Trophoblast cell (in vitro differentiated cells and primary cell): Measurements from ENCODE around the gene NOSIP. TPM values are rescaled to one million over a fixed set of nuclear protein-coding genes. Genes with fewer than 3 reads are reported as not detected.

ENCODE experiments used
- DNase-seq, 2 donors: peaks; one replicate each; pipeline ENCODE4 v3.0.0-alpha.2; 2016
- H2AFZ ChIP-seq: 2 replicates; pipeline ENCODE4 v1.6.1; 2013; ENCODE audit warnings: low read length, moderate library complexity, mild to moderate bottlenecking; ENCODE audit not compliant: insufficient read depth, poor library complexity
- H2AK5ac ChIP-seq: 2 replicates; pipeline ENCODE4 v1.6.1; 2013; ENCODE audit warnings: mild to moderate bottlenecking, low read length
- H2BK120ac ChIP-seq: 2 replicates; pipeline ENCODE4 v1.6.1; 2013; ENCODE audit warnings: low read length, mild to moderate bottlenecking, moderate library complexity; ENCODE audit not compliant: insufficient read depth, poor library complexity
- H2BK12ac ChIP-seq: 2 replicates; pipeline ENCODE4 v1.6.1; 2013; ENCODE audit warnings: mild to moderate bottlenecking, low read length, moderate library complexity
- H2BK5ac ChIP-seq: 2 replicates; pipeline ENCODE4 v1.6.1; 2013; ENCODE audit warnings: low read length, low read depth, moderate library complexity, mild to moderate bottlenecking; ENCODE audit not compliant: poor library complexity
- H3K14ac ChIP-seq: 2 replicates; pipeline ENCODE4 v1.6.1; 2013; ENCODE audit warnings: mild to moderate bottlenecking, low read length
- H3K18ac ChIP-seq: 2 replicates; pipeline ENCODE4 v1.6.1; 2013; ENCODE audit warnings: mild to moderate bottlenecking, low read length
- H3K23ac ChIP-seq: 2 replicates; pipeline ENCODE4 v1.6.1; 2013; ENCODE audit warnings: low read length
- H3K27ac ChIP-seq: 2 replicates; pipeline ENCODE4 v1.5.1; 2013; ENCODE audit warnings: low read depth, mild to moderate bottlenecking, inconsistent platforms, low read length, moderate library complexity
- H3K27me3 ChIP-seq: 2 replicates; pipeline ENCODE4 v1.6.1; 2013; ENCODE audit warnings: inconsistent platforms, mild to moderate bottlenecking, low read length, moderate library complexity; ENCODE audit not compliant: insufficient read depth
- H3K36me3 ChIP-seq, 2 experiments: 1 replicate in 1 of 2; 2 replicates in 1 of 2; pipeline ENCODE4 v1.6.1; 2013; ENCODE audit warnings: low read length in 2 of 2, mild to moderate bottlenecking in 2 of 2, moderate library complexity in 1 of 2; ENCODE audit not compliant: insufficient read depth in 2 of 2, control insufficient read depth in 1 of 2
- H3K4ac ChIP-seq: 2 replicates; pipeline ENCODE4 v1.6.1; 2013; ENCODE audit warnings: low read depth, mild to moderate bottlenecking, low read length, moderate library complexity
- H3K4me1 ChIP-seq, 2 experiments: 1 replicate in 1 of 2; 2 replicates in 1 of 2; pipeline ENCODE4 v1.6.1; 2013; ENCODE audit warnings: low read length in 2 of 2, mild to moderate bottlenecking in 2 of 2, moderate library complexity in 1 of 2; ENCODE audit not compliant: insufficient read depth in 2 of 2, control insufficient read depth in 1 of 2
- H3K4me2 ChIP-seq: 2 replicates; pipeline ENCODE4 v1.6.1; 2013; ENCODE audit warnings: inconsistent platforms, mild to moderate bottlenecking, low read length, moderate library complexity
- H3K4me3 ChIP-seq: 2 replicates; pipeline ENCODE4 v1.5.1; 2013; ENCODE audit warnings: mild to moderate bottlenecking, low read depth, low read length, inconsistent platforms
- H3K79me1 ChIP-seq: one replicate; pipeline ENCODE4 v1.6.1; 2013; ENCODE audit warnings: low read length
- H3K79me2 ChIP-seq: 2 replicates; pipeline ENCODE4 v1.6.1; 2013; ENCODE audit warnings: low read length, mild to moderate bottlenecking; ENCODE audit not compliant: control insufficient read depth, insufficient read depth, poor library complexity
- H3K9ac ChIP-seq: 2 replicates; pipeline ENCODE4 v1.6.1; 2013; ENCODE audit warnings: mild to moderate bottlenecking, low read length
- H3K9me3 ChIP-seq: 2 replicates; pipeline ENCODE4 v1.6.1; 2013; ENCODE audit warnings: low read depth, mild to moderate bottlenecking, control low read depth, inconsistent platforms, low read length; ENCODE audit not compliant: insufficient read depth
- H4K12ac ChIP-seq: 2 replicates; pipeline ENCODE4 v1.6.1; 2013; ENCODE audit warnings: low read depth, mild to moderate bottlenecking, low read length, moderate library complexity
- H4K8ac ChIP-seq: 2 replicates; pipeline ENCODE4 v1.6.1; 2013; ENCODE audit warnings: low read depth, mild to moderate bottlenecking, low read length, moderate library complexity
- H4K91ac ChIP-seq: one replicate; pipeline ENCODE4 v1.6.1; 2013; ENCODE audit warnings: low read depth, mild to moderate bottlenecking, low read length, moderate library complexity
- WGBS: extraction: QIAGEN DNeasy Blood & Tissue Kit; methylation state at CpG from one replicate; pipeline ENCODE4 v1.1.7; 2013; ENCODE audit warnings: missing lambda C conversion rate; ENCODE audit not compliant: insufficient read length, insufficient coverage; ENCODE audit errors: extremely low coverage; 5-methylcytosine and 5-hydroxymethylcytosine counted together
- polyA plus RNA-seq: library from polyadenylated mRNA; stranded (reverse); fragments of 200-250 nt; gene quantifications from 2 replicates; pipeline ENCODE4 v1.2.3, GENCODE V29; 2013

The NOSIP gene, protein sequence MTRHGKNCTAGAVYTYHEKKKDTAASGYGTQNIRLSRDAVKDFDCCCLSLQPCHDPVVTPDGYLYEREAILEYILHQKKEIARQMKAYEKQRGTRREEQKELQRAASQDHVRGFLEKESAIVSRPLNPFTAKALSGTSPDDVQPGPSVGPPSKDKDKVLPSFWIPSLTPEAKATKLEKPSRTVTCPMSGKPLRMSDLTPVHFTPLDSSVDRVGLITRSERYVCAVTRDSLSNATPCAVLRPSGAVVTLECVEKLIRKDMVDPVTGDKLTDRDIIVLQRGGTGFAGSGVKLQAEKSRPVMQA
- 47.8 and 53.3 TPM in 2 replicates for polyA plus RNA-seq

DNA sequence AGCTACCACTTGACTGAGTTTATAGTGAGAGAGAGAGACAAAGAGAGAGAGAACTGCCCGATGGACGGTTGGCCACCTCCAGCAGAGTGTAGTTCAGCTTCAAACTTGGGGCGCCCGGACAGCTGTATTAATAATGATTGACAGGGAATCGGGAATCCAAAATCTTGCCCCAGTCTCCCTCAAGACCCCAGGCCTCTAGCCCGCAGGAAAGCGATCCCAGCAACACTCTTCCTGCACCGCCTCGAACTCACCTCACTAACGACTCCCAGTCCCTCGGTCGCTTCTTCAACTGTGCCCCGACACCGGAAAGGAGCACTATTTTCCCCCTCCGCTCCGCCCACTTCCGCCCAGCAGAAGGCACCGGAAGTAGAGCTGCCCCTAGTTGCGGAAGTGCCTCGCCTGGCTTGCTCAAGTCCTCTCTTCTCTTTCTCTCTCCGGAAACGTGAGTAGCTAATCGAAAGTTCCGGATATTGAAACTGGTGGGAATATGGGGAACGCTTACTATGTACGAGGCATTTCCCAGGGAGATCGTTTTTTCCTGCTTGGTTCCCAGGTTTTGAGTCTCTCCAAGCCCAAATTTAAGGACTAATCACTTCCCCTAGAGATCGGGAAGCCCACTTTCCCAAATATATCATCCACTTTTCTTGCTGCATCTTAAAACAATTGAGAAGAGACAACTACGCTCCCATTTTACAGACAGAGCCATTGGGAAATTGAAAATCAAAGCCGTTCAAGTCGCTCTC is at the start of gene NOSIP:
Gene NOSIP (minus strand): TSS at position 293 of the 743 bp plus-strand sequence. CDS start 19,865 bp downstream, outside the sequence.
- Histone ChIP-seq H3K79me1 (peaks cover 11% of the 10 kb centered on the region), H3K18ac (peak within 1 kb of the TSS; percentile 25), H2AFZ (peak within 1 kb of the TSS; percentile 75), H2BK12ac (peak within 1 kb of the TSS; percentile 54), H3K79me2 (peaks cover 6% of the 10 kb centered on the region), H3K14ac (peak within 1 kb of the TSS; percentile 77), H3K4me3 (peak within 1 kb of the TSS; percentile 82), H3K23ac (no peak within 1 kb of the TSS), H3K27me3 (no peaks in the 10 kb centered on the region), H3K9ac (peak within 1 kb of the TSS; percentile 90), H4K8ac (peak within 1 kb of the TSS; percentile 84), H3K27ac (peak within 1 kb of the TSS; percentile 40), H2BK120ac (peak within 1 kb of the TSS; percentile 2), H4K12ac (peak within 1 kb of the TSS; percentile 80), H2BK5ac (peak within 1 kb of the TSS; percentile 21), H3K4me2 (peak within 1 kb of the TSS; percentile 90), H4K91ac (peak within 1 kb of the TSS; percentile 67), H3K4me1 (peaks cover 0 to 11% of the 10 kb centered on the region in 2 experiments), H3K4ac (peak within 1 kb of the TSS; percentile 84), H3K9me3 (no peaks in the 10 kb centered on the region), H3K36me3 (peaks cover 6% of the 10 kb centered on the region in 2 experiments), H2AK5ac (peak within 1 kb of the TSS; percentile 88)
- WGBS = no CpG with 5 or more reads among the region's 31 CpGs
- peak; percentile 95 to 98 for DNase-seq

DNA sequence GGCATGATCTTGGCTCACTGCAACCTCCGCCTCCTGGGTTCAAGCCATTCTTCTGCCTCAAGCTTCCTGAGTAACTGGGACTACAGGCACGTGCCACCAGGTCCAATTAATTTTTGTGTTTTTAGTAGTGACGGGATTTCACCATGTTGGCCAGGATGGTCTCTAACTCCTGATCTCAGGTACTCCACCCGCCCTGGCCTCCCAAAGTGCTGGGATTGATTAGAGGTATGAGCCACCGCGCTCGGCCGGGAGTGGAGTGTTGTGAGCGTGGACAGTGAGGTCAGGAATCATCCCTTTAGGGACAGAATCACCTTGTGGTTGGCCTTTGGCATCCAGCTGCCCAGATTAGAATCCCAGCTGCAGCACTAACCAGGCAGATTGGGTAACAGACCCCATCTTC is 49.3 kb upstream of the NOSIP start:
- Histone ChIP-seq H2BK12ac (no peak overlapping the region), H3K4me3 (no peak overlapping the region), H4K8ac (no peak overlapping the region), H3K4ac (no peak overlapping the region), H3K79me2 (no peaks in the 10 kb centered on the region), H3K23ac (no peak overlapping the region), H3K9me3 (no peaks in the 10 kb centered on the region), H3K14ac (no peak overlapping the region), H2AK5ac (no peak overlapping the region), H3K9ac (no peak overlapping the region), H3K36me3 (peaks cover 19 to 21% of the 10 kb centered on the region in 2 experiments), H2BK5ac (no peak overlapping the region), H2BK120ac (no peak overlapping the region), H3K4me2 (no peak overlapping the region), H4K12ac (no peak overlapping the region), H3K4me1 (peaks cover 0 to 4% of the 10 kb centered on the region in 2 experiments), H2AFZ (no peak overlapping the region), H3K27ac (no peak overlapping the region), H3K79me1 (no peaks in the 10 kb centered on the region), H3K18ac (no peak overlapping the region), H4K91ac (no peak overlapping the region), H3K27me3 (no peaks in the 10 kb centered on the region)
- no CpG with 5 or more reads among the region's 9 CpGs for WGBS
- DNase-seq = no peak

DNA sequence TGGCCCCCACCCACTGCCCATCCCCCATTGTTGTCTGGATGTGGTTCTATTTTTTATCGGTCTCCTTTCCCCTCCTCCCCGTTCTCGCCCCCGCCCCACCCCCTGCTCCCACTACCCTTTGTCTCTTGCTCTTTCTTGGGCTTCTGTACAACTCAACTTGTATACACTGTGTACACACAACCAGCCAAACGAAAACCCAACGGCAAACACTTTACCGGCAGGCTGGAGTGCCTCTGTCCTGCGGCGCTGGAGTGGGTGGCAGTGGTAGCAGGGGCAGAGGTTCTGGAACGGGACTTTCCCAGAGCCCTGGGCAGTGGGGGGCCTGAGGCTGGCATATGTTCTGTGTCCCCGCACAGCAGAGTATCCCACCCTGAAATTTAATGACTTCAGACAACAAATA is 45.9 kb upstream of the NOSIP start:
- Histone ChIP-seq H2BK120ac (no peak overlapping the region), H2BK5ac (no peak overlapping the region), H3K36me3 (peaks cover 30 to 33% of the 10 kb centered on the region in 2 experiments), H3K14ac (no peak overlapping the region), H2AFZ (no peak overlapping the region), H3K23ac (no peak overlapping the region), H3K9ac (no peak overlapping the region), H3K4ac (no peak overlapping the region), H3K4me1 (no peaks in the 10 kb centered on the region), H3K79me2 (no peaks in the 10 kb centered on the region), H2AK5ac (no peak overlapping the region), H3K9me3 (no peaks in the 10 kb centered on the region), H3K27me3 (no peaks in the 10 kb centered on the region), H3K79me1 (no peaks in the 10 kb centered on the region), H2BK12ac (no peak overlapping the region), H3K18ac (no peak overlapping the region), H3K4me2 (no peak overlapping the region), H4K91ac (no peak overlapping the region), H4K12ac (no peak overlapping the region), H4K8ac (no peak overlapping the region), H3K27ac (no peak overlapping the region), H3K4me3 (no peak overlapping the region)
- no peak for DNase-seq
- no CpG with 5 or more reads among the region's 11 CpGs for WGBS

DNA sequence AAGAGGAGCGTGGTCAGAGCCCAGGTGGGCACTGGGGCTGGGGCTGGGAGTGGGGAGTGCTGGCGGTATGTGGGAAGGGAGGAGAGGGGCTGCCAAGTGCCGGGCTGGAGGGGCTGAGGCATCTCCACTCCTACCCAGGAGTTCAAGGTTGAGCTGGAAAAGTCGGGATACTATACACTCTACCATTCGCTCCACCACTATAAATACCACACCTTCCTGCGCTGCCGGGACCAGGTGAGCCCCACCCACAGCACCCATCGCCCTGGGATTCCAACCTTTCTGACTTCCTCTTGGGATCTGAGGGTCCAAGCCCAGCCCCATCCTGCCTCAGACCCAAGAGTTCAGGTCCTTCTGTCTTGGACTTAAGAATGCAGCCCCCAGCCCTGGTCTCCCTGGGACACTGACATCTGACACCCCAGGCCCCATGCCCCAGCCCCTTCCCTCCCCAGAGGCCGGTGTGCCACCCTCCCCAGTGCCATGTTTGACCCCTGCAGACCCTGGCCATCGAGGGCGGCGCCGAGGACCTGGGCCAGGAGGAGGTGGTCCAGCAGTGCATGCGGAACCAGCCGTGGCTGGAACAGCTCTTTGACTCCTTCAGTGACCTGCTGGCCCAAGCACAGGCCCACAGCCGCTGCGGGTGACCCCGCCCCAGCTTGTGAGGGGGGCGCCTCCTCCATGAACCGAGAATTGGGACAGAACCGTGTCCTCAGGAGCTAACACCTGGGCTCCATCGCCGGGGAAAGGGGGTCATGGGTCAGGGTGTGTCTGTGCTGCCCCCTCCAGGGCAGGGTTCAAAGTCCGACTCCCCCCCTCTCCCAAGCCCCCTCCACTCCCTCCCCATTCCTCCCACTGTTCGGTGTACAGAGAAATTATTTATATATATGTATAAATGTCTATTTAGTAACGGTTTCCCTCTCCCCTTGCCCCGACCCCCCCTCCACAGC is 44.9 kb upstream of the NOSIP start:
- no peaks in the 10 kb centered on the region for H3K79me1 ChIP-seq
- no peak overlapping the region for H2AFZ ChIP-seq
- no peak overlapping the region for H3K14ac ChIP-seq
- no peak overlapping the region for H4K91ac ChIP-seq
- H2BK120ac ChIP-seq = no peak overlapping the region
- H3K4me3 ChIP-seq = no peak overlapping the region
- H3K9me3 ChIP-seq = no peaks in the 10 kb centered on the region
- H3K27me3 ChIP-seq = no peaks in the 10 kb centered on the region
- DNase-seq = no peak
- H4K8ac ChIP-seq = no peak overlapping the region
- no peaks in the 10 kb centered on the region for H3K4me1 ChIP-seq
- H3K36me3 ChIP-seq = peaks cover 33 to 39% of the 10 kb centered on the region in 2 experiments
- H3K4ac ChIP-seq = no peak overlapping the region
- no peak overlapping the region for H3K27ac ChIP-seq
- H3K4me2 ChIP-seq = no peak overlapping the region
- H2BK5ac ChIP-seq = no peak overlapping the region
- H3K23ac ChIP-seq = no peak overlapping the region
- no peak overlapping the region for H4K12ac ChIP-seq
- no peak overlapping the region for H3K9ac ChIP-seq
- WGBS = no CpG with 5 or more reads among the region's 27 CpGs
- H2AK5ac ChIP-seq = no peak overlapping the region
- H3K79me2 ChIP-seq = no peaks in the 10 kb centered on the region
- H3K18ac ChIP-seq = no peak overlapping the region
- H2BK12ac ChIP-seq = no peak overlapping the region
